HG03103 (cell line): ENCODE measurements around the gene RGN.
"Not testable (repeated sequence)": the region's sequence is repeated elsewhere in the genome, so short reads cannot be mapped to it uniquely, and the experiment has no call there.

Experiments
- ATAC-seq: cut with Tn5 transposase; IDR thresholded peaks from one replicate; pipeline ENCODE4 v1.9.1; 2021; ENCODE audit warnings: low read depth; ENCODE audit not compliant: unreplicated experiment

RGN gene

GRCh38 chrX:47078129-47079043 is at the start of gene RGN:
TSS of gene RGN (plus strand) at chrX:47078443. CDS start at chrX:47081145, 2,702 bp downstream.
- ATAC-seq, result no peak

- no peak for ATAC-seq
Measured at GRCh38 chrX:47030339-47030738, 47.9 kb upstream of the RGN start.

- ATAC-seq, result no peak
Measured at GRCh38 chrX:47047989-47048388, 30.3 kb upstream of the RGN start.

- ATAC-seq, result no peak
Measured at GRCh38 chrX:47059142-47059874, 18.9 kb upstream of the RGN start.

GRCh38 chrX:47060708-47061107 is 17.5 kb upstream of the RGN start:
- no peak for ATAC-seq

GRCh38 chrX:47061238-47061919 is 16.9 kb upstream of the RGN start:
- no peak for ATAC-seq

- no peak for ATAC-seq
Measured at GRCh38 chrX:47063179-47063578, 15.1 kb upstream of the RGN start.

- no peak for ATAC-seq
Measured at GRCh38 chrX:47068214-47068613, 10.0 kb upstream of the RGN start.

GRCh38 chrX:47068720-47069119 is 9.5 kb upstream of the RGN start:
- no peak for ATAC-seq

GRCh38 chrX:47080215-47080914 is 2.1 kb downstream of the RGN start:
- ATAC-seq, result no peak

- no peak for ATAC-seq
Measured at GRCh38 chrX:47080915-47081236, 2.6 kb downstream of the RGN start.

GRCh38 chrX:47091149-47091775 is 13.0 kb downstream of the RGN start:
- ATAC-seq, result no peak

- no peak for ATAC-seq
Measured at GRCh38 chrX:47093248-47093647, 15.0 kb downstream of the RGN start.

- no peak for ATAC-seq
Measured at GRCh38 chrX:47093860-47094259, 15.6 kb downstream of the RGN start.

GRCh38 chrX:47097018-47097417 is 18.8 kb downstream of the RGN start:
- no peak for ATAC-seq

- ATAC-seq, result no peak
Measured at GRCh38 chrX:47098338-47099094, 20.3 kb downstream of the RGN start.

- ATAC-seq, result no peak
Measured at GRCh38 chrX:47101206-47101605, 23.0 kb downstream of the RGN start.

- ATAC-seq, result not testable (repeated sequence)
Measured at GRCh38 chrX:47110936-47111615, 32.8 kb downstream of the RGN start.
